H1 (cell line): Measurements from ENCODE around the gene AK8.

Experiments
- ATF3 ChIP-seq: IDR thresholded peaks from 2 replicates; pipeline ENCODE4 v1.6.1; 2011; ENCODE audit warnings: low read depth, mild to moderate bottlenecking, low read length; ENCODE audit not compliant: insufficient read depth
- BCL11A ChIP-seq, 2 experiments: IDR thresholded peaks; one replicate each; pipeline ENCODE4 v1.6.1; 2011; ENCODE audit warnings: low read depth in 2 of 2, low read length in 2 of 2, mild to moderate bottlenecking in 2 of 2
- CTCF ChIP-seq, 3 experiments: IDR thresholded peaks; 1 replicate in 2 of 3; 2 replicates in 1 of 3; pipeline versions ENCODE4 v1.5.1 to v1.6.1; 2011; ENCODE audit warnings: low read length in 3 of 3, mild to moderate bottlenecking in 3 of 3, inconsistent platforms in 2 of 3, low read depth in 1 of 3, moderate library complexity in 1 of 3; ENCODE audit not compliant: insufficient read depth in 1 of 3; ENCODE audit errors: control extremely low read depth in 1 of 3
- EZH2 ChIP-seq: fragments of 200-600 bp; sonication (generic); IDR thresholded peaks from 2 replicates; pipeline ENCODE4 v1.7.1; 2012; ENCODE audit warnings: low read depth, mild to moderate bottlenecking, moderate library complexity, low read length, inconsistent platforms; ENCODE audit not compliant: severe bottlenecking
- POLR2A ChIP-seq, 2 experiments: IDR thresholded peaks; 1 replicate in 1 of 2; 2 replicates in 1 of 2; pipeline ENCODE4 v1.6.1; 2011; ENCODE audit warnings: low read depth in 2 of 2, low read length in 2 of 2, mild to moderate bottlenecking in 2 of 2; ENCODE audit errors: control extremely low read depth in 1 of 2
- POLR2AphosphoS5 ChIP-seq: IDR thresholded peaks from 2 replicates; pipeline ENCODE4 v1.6.1; 2011; ENCODE audit warnings: low read depth, low read length
- RAD21 ChIP-seq, 2 experiments: IDR thresholded peaks in 1 of 2; conservative IDR thresholded peaks in 1 of 2; 2 replicates each; pipeline ENCODE4 v1.6.1; 2011; ENCODE audit warnings: low read depth in 2 of 2, low read length in 2 of 2, improper control_type of control experiment in 1 of 2, inconsistent platforms in 1 of 2, mild to moderate bottlenecking in 1 of 2, moderate library complexity in 1 of 2
- RFX5 ChIP-seq: IDR thresholded peaks from 2 replicates; pipeline ENCODE4 v1.6.1; 2011; ENCODE audit warnings: low read depth, low read length, improper control_type of control experiment, borderline replicate concordance
- SRF ChIP-seq: IDR thresholded peaks from 2 replicates; pipeline ENCODE4 v1.6.1; 2011; ENCODE audit warnings: mild to moderate bottlenecking, low read depth, low read length, moderate library complexity
- USF2 ChIP-seq: IDR thresholded peaks from 2 replicates; pipeline ENCODE4 v1.6.1; 2011; ENCODE audit warnings: low read length, improper control_type of control experiment
- ZNF274 ChIP-seq: IDR thresholded peaks from 2 replicates; pipeline ENCODE4 v1.7.0; 2012; ENCODE audit warnings: low read length, borderline replicate concordance; ENCODE audit errors: extremely low read depth

DNA sequence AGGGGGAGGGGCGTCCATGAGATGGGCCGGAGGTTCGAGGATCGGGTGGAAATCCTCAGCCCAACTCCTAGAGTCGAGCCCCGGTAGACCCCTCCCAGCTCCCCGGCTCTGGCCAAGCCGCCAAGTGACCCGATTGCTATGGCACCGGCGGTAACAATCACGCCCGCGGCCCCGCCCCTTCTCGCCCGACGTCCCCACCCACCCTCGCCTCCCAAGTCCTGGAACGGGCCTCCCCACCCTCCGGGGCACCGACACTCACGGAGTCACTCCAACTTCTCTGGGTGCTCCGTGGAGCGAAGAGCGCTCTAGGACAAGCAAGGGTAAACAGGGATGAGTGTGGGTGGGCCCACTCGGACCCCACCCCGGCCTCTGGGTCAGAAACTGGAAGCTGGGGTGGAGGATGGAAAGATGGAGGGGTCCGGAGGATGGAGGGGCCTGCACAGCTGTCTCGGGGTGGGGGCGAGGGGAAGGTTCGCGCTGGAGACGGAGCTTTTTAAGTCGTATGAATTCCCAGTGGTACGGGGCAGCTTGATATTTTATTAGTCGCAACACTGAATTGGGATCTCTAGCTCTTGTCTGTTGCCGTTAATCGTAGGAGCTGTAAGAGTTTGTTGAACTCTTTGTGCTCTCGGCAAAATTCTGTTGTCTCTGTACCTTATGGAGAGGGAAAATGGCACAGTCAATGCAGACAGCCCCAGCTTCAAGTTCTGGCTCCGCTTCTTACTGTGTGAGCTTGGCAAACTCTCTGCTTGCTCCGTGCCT lies 792 bp upstream of the AK8 start, which contains the start of gene SPACA9:
- TF ChIP-seq ZNF274 (no peak), POLR2A (IDR thresholded peaks at IDR 0.05; ENCODE audit: control extremely low read depth in 1 of 2, low read depth in 2 of 2, low read length in 2 of 2) (no peak), POLR2AphosphoS5 (no peak), USF2 (no peak), CTCF (IDR thresholded peaks at IDR 0.05; ENCODE audit: control extremely low read depth in 1 of 3, insufficient read depth in 1 of 3, low read depth in 1 of 3, low read length in 3 of 3) (no peak), ATF3 (no peak), SRF (no peak), RFX5 (no peak), RAD21 (IDR thresholded peaks at IDR 0.05 in 1 of 2, conservative IDR thresholded peaks at IDR 0.05 in 1 of 2; ENCODE audit: low read depth in 2 of 2, low read length in 2 of 2) (no peak), EZH2 (no peak), BCL11A (IDR thresholded peaks at IDR 0.05; ENCODE audit: low read depth in 2 of 2, low read length in 2 of 2) (no peak)
